Body of pancreas (tissue), 4 donors: ENCODE measurements around the gene TRAF1.

Experiments
- POLR2A ChIP-seq, 3 donors: fragments of 450-650 bp; IDR thresholded peaks; one replicate each; pipeline ENCODE4 v1.6.1; 2016; ENCODE audit warnings: antibody characterized with exemption in 3 of 3, mild to moderate bottlenecking in 2 of 3
- TF ChIP-seq, protein P1 (sequence below), 7 experiments: fragments of 450-650 bp in 4 of 7; fragments of 200-600 bp in 3 of 7; sonication (generic) in 3 of 7; IDR thresholded peaks; one replicate each; pipeline ENCODE4 v1.5.1; 2016 to 2019; ENCODE audit warnings: antibody characterized with exemption in 7 of 7

DNA sequence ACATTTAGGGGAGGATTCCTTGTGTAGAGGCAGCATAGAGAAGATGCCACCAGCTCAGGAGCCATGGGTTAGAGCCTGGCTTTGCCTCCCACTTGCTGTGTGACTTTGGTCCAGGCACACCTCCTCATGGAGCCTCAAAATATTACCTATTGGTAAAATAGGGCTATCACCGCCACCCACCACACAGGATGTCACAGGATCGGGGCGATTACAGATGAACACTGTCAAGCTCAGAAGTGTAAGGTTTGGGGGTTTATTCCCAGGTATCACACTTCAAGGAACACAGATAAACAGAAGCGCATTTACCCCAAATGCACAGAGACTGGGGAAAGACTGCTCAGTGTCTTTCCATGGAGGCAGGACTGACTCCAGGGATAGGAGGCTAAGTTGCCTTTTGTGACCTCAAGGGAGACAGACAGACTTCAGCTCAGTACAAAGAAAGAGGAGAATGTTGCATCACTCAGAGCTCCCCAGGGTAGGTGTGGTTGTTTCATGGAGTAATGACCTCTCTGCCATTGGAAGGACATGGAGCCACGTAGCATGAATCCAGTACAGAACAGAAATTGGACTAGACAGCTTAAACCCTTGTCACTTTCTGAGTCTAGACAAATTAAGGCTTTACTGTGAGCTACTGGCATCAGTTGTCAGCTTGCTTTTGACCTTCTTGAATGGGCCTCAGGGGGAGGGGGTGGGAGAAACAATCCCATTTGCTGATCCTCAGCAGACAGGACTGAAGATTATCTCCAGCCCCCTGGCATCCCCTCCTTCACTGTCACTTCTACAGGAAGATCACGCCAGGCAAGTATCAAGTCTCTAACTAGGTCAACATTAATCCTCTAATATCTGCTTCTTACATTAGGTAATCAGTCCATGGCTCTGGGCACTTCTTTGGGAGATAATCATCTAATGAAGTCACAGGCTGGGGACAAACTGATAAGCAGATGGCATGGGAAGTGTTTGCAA lies 6.5 kb downstream of the TRAF1 start:
- no peak for TF ChIP-seq POLR2A (IDR thresholded peaks at IDR 0.05)
- TF ChIP-seq, protein P1, sequence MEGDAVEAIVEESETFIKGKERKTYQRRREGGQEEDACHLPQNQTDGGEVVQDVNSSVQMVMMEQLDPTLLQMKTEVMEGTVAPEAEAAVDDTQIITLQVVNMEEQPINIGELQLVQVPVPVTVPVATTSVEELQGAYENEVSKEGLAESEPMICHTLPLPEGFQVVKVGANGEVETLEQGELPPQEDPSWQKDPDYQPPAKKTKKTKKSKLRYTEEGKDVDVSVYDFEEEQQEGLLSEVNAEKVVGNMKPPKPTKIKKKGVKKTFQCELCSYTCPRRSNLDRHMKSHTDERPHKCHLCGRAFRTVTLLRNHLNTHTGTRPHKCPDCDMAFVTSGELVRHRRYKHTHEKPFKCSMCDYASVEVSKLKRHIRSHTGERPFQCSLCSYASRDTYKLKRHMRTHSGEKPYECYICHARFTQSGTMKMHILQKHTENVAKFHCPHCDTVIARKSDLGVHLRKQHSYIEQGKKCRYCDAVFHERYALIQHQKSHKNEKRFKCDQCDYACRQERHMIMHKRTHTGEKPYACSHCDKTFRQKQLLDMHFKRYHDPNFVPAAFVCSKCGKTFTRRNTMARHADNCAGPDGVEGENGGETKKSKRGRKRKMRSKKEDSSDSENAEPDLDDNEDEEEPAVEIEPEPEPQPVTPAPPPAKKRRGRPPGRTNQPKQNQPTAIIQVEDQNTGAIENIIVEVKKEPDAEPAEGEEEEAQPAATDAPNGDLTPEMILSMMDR (IDR thresholded peaks at IDR 0.05) = no peak
